ENCODE data around the gene MADCAM1.
"Not testable (repeated sequence)": the region's sequence is repeated elsewhere in the genome, so short reads cannot be mapped to it uniquely, and the experiment has no call there.

MADCAM1 gene

DNA sequence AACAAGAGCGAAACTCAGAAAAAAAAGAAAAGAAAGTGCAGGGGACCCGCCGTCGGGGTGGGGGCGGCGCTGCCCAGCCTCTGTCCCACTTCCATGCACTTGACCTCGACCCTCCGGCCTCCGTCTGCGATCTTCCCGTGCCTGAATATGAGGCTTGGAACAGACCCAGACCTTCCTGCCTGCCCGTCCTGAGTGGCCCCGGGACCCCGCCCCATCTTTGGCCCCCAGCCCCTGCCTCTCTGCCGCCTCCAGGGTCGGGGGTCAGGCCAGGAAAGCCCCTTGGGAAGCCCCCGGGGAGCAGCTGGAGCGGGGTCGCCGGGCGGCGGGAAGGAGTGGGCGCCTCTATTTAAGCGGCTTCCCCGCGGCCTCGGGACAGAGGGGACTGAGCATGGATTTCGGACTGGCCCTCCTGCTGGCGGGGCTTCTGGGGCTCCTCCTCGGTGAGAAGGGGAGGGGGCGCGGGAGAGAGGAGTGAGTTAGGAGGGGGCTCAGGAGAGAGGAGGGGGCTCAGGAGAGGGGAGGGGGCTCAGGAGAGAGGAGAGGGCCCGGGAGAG lies at the start of gene MADCAM1:
MADCAM1 (plus strand) TSS at position 375 of the 554 bp plus-strand sequence; CDS start at position 389, 14 bp downstream.
- no peak for DNase-seq

DNA sequence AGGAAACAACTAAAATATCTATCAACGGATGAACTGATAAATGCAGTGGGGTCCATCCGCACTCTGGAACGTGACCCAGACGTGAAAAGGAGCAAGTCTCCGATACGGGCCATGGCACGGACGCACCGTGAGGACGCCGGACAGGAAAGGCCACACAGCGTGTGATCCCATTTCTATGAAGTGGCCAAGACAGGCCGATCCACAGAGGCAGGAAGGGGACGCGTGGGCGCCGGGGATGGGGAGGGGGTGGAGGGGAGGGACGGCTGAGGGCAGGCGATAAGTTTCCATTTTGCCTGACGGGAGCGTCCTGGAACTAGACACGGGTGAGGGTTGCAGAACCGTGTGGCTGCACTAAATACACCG lies 49.2 kb upstream of the MADCAM1 start:
- no peak for DNase-seq

DNA sequence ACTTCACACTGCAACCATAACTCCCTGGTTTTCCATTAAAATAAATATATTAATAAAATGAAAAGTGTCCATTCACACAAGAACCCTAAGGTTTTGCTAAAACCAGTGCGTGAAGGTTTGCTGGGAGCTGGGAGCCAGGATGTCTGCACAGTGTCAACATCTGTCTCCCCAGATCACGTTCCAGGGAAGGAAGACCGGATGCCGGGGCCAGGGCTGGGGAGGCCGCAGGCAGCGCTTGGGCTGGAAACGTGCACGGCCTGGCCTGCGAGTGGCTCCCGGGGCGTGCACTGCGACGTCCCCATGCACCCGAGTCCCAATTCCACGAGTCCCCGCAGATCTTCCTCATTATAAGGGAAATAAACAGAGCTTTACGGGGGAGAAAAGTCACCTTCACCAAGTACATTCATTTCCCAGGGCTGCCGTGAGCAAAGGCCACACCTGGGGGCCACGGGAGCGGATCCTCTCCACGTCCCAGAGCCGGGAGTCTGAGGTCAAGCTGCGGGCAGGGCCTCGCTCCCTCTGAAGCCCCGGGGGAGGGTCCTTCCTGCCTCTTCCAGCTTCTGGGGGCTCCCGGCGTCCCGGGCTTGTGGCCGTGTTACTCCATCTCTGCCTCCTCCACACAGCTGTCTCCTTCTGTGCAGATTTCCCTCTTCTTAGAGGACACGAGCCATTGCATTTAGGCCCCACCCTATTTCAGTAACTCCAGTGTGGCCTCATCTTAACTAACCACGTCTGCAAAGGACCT lies 48.3 kb upstream of the MADCAM1 start:
- no peak for DNase-seq

DNA sequence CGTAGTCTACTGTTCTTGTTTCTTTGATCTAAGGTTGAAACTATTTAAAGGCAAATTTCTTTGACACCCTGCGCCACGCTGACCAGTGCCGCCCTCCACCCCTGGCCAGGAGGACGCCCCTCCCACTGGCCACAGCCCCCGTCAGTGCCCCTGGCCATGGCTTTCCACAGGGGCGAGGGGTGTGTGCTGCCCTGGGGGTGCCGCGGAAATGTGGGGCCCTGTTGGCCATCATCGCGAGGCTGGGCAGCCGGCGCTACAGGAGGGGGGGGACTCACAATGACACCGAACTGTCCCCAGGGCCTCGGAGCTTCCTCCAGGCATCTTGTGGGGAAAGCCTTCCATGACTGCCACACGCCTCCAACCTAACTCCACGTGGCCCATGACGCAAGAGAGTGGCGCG lies 46.4 kb upstream of the MADCAM1 start:
- DNase-seq = no peak

DNA sequence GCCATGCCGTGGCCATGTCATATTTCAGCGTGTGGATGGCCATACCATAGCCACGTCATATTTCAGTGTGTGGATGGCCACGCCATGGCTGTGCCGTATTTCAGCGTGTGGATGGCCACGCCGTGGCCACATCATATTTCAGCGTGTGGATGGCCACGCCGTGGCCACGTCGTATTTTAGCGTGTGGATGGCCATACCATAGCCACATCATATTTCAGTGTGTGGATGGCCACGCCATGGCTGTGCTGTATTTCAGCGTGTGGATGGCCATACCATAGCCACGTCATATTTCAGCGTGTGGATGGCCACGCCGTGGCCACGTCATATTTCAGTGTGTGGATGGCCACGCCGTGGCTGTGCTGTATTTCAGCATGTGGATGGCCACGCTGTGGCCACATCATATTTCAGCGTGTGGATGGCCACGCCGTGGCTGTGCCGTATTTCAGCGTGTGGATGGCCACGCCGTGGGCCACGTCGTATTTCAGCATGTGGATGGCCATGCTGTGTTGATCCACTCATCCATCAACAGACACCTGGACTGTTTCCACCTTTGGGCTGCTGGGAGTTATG lies 45.3 kb upstream of the MADCAM1 start:
- DNase-seq = not testable (repeated sequence)

DNA sequence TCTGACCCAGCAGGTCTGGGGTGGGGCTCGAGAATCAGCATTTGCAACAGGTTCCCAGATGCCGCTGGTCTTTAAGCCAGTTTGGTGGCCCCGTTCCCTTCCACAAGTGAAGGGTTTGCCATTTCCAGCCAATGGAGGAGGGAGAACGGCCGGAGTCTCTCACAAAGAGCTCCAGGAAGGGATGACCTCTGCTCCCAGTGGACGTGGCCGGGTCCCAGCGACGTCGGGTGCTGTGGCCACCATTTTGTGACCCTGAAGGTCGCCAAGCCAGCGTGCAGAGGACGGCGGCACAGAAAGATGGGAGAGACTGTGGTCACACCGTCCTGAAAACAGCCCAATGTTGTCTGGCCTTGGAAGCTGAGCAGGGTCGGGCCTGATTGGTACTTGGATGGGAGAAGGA lies 43.5 kb upstream of the MADCAM1 start:
- no peak for DNase-seq

DNA sequence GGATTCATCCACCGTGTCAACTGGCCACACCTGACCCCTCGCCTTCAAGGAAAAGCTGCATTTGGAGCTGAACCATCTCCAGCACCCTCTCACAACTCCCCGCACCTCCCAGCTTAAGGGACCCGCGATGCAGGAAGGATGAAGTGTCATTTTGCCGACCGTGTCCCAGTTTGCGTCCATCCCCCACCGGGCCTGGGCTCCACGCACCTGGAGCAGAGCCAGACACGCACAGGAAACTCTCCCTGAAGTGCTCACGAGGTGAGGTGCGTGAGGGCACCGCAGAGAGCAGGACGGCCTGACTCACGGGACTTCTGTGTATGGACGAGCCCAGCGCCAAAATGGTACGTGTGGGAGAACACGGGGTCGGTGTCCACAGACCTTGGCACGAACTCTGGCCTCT lies 42.7 kb upstream of the MADCAM1 start:
- DNase-seq = no peak

DNA sequence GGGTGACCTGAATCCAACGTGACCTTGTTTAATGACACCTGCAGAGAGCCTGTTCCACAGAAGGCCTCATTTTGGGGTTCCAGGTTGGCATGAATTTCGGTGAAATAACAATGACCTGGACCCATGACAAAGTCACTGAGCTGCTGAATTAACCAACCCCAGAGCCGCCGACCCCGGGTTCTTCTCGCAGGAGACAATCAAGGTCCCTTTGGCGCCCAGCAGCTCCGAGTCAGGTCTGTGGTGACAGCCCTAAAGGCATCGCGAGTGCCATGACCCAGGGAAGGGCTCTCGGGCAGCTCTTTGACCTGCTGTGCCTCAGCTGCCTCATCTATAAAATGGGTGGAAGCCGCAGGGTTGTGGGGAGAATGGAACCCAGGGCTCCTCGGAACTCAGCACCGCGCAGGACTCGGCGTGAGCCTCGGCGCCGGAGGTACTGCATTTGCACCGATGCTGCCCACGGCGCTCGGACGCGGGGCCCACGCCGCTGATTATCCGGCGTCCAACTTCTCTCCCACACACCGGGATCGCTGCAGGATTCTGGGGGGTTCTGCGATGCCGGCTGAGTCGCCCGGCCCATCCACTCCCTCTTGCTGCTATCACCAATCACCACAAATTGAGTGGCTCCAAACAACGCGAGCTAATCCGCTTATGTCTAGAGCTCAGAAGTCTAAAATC lies 41.1 kb upstream of the MADCAM1 start:
- no peak for DNase-seq

DNA sequence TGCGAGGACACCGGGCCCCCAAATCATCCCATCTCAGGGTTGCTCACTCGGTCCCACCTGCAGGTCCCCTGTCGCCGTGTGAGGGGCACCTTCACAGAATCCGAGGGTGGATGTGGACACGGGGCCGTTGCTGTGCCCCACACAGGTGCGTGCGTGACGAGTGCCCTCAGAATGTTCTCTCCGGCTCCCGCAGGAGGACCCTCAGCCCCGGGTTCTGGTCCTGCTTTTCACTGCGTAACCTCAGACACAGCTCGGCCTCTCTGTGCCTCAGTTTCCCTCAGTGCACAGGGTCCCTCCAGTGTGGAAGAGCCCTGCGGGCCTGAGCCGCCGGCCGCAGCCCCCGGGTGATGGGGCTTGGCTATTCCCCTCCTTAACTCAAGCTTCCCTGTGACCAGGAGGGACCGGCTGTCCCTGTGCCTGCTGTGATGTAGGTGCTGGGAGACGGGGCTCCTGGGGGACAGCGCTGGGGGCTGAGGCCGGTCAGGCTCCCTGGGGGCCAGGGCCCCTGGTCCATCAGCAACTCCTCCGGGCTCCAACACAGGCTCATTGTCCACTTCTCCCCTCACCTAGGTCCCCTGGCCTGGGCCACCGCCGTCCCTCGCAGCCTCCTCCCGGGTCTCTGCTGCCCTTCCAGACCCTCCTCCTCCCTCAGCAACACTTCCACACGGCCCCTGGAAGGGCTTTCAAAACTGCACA lies 40.3 kb upstream of the MADCAM1 start:
- DNase-seq = no peak

DNA sequence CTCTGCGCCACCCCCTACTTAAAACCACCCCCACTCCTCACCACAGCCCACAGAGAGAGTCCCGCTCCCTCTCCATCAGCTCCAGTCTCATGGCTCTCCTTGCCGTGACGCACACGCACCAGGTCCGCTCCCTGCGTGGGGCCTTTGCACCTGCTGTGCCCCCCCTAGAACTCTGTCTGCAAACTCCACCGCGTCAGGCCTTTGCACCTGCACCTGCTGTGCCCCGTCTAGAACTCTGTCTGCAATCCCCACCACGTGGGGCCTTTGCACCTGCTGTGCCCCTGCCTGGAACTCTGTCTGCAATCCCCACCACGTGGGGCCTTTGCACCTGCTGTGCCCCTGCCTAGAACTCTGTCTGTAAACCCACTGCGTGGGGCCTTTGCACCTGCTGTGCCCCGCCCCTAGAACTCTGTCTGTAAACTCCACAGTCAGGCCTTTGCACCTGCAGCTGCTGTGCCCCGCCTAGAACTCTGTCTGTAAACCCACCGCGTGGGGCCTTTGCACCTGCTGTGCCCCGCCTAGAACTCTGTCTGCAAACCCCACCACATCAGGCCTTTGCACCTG lies 39.7 kb upstream of the MADCAM1 start:
- DNase-seq = no peak

DNA sequence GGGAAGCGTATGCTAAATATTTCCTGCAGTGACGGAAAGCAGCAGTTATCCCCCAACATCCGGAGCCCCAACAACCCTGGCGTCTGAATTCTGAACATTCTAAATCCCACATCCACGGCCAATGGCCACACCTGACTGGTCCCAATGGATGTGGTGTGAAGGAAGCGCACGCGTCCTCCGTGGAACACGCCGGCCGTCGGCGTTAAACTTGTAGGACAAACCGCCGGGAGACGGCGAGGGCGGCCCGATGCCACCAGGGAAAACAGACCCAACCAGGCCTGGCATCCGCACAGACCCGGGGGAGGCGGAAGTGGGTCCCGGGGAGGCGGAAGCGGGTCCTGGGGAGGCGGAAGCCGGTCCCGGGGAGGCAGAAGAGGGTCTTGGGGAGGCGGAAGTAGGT lies 38.6 kb upstream of the MADCAM1 start:
- no peak for DNase-seq

DNA sequence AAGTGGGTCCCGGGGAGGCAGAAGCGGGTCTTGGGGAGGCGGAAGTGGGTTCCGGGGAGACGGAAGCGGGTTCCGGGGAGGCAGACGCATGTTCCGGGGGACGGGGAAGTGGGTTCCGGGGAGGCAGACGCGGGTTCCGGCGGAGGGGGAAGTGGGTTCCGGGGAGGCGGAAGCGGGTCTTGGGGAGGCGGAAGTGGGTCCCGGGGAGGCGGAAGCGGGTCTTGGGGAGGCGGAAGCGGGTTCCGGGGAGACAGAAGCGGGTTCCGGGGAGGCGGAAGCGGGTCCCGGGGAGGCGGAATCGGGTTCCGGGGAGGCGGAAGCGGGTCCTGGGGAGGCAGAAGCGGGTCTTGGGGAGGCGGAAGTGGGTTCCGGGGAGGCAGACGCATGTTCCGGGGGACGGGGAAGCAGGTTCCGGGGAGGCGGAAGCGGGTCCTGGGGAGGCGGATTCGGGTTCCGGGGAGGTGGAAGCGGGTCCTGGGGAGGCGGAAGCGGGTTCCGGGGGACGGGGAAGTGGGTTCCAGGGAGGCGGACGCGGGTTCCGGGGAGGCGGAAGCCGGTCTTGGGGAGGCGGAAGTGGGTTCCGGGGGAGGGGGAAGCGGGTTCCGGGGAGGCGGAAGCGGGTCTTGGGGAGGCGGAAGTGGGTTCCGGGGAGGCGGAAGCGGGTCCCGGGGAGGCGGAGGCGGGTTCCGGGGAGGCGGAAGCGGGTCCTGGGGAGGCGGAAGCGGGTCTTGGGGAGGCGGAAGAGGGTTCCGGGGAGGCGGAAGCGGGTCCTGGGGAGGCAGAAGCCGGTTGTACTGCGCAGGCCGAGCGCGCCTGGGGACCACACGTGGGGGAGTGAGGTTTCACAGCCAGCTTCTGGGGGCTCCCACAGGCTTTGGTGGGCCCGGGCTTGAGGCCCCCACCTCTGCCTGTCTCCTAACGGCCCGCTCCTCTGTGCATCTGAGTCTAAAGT lies 37.9 kb upstream of the MADCAM1 start:
- DNase-seq = no peak

DNA sequence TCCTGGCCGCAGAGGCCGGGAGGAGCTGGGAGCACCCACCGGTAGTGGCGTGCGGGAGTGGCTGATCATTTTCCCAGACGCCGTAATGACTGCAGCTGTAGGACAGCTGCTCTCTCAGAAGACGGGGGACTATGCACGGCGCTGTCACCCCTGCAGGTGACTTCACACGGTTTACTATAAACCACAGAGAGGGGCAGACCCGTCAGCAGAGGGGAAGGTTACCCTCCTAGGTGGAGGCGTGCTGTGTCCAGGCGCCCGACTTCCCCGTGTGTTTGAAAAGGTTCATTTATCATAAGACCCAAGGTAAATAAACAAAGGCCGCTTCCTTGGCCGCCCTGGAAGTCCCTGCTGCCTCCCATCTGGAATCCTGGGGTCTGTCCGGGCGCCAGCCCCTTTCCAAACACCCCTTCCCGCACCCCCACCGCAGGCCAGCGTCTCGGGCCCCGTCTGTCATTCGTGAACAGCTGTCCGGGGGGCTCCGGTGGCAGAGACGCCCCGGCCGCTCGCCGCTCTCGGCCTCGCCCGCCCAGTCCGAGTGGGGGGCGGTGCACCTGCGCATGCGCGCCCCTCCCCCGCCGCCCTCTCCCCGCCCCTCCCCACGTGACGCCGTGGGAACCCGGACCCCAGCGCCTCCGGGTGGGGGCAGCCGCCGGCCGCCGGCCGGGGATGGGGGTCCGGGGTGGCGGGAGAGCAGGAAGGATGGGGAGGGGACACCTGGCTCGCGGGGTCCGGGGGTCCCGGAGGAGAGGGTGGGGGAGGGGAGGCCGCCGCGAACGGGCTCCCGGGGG lies 36.4 kb upstream of the MADCAM1 start:
- no peak for DNase-seq

DNA sequence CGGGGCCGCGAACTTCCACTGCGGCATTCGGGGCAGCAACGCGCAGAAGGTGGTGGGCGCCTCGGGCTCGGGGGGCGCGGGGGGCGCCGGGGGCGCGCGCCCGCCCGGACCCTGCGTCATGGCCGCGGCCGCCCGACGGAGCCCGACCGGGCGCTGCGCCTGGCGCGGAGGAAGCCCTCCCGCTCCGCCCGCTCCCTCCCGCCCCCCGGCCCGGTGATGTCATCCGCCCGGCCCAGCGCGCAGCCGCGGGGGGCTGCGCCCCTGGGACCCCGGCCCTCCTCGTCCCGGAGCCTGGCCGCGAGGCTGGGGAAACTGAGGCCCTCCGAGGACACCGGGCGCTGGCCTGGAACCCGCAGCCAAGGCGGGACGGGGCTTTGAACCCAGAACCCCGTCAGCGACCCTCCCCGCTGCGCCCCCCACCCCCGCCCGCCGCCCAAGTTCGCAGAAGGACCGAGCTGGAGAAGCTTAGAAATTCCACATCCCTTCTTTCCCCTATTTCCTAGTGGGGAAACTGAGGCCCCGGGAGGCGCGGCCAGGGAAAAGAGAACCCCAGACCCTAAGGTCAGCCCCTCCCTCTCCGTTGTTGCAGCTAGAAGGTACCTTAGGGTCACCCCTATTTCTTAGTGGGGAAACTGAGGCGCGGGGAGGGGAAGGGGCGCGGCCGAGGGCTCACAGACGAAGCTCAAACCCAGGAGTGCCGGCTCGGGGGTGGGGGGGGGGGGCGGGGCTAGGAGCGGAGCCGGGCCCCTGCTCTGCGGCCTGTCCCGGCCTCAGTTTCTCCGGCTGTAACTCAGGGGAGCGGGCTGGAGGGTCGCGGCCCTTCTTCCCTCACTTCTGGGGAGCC lies 35.2 kb upstream of the MADCAM1 start, which contains the start of gene SHC2:
SHC2 (minus strand) TSS at position 157 of the 844 bp plus-strand sequence; CDS start at position 120, 37 bp downstream.
- DNase-seq = no peak

DNA sequence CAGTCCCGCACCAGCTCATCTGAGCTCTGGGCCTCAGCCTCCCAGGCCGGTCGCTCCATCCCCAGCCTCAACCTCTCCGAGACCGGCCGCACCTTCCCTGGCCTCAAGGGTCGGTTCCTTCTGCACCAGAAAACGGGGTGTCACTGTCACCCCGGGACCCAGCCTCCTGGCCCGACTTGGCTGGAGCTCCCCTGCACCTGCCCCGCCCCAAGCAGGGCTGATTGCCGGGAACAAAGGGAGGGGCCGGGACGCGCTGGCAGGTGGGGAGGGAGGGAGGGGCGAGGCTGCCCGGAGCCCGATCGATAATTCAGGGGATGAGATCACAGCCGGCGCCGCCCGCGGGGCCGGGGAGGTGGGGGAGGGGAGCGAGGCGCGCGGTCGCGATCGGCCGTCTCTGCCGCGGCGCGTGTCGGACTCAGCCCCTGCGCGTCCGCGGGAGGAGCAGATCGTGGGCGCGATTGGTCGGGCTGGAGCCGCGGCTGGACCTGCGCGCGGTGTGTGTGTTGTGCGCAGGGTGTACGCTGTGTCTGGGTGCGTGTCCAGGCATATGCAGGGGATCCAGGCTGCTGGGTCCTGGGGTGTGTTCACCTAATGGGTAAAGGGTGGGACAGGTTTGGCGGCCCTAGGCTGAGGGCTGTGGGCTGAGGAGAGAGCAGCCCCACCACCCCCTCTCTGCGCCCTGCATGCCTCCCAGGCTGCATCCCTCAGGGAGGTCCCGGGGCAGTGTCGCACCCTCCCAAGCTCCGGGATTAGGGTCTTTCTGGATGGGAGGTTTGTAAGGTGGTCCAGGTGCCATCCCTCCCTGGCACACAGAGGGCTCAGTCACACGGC lies 34.4 kb upstream of the MADCAM1 start:
- DNase-seq = no peak

DNA sequence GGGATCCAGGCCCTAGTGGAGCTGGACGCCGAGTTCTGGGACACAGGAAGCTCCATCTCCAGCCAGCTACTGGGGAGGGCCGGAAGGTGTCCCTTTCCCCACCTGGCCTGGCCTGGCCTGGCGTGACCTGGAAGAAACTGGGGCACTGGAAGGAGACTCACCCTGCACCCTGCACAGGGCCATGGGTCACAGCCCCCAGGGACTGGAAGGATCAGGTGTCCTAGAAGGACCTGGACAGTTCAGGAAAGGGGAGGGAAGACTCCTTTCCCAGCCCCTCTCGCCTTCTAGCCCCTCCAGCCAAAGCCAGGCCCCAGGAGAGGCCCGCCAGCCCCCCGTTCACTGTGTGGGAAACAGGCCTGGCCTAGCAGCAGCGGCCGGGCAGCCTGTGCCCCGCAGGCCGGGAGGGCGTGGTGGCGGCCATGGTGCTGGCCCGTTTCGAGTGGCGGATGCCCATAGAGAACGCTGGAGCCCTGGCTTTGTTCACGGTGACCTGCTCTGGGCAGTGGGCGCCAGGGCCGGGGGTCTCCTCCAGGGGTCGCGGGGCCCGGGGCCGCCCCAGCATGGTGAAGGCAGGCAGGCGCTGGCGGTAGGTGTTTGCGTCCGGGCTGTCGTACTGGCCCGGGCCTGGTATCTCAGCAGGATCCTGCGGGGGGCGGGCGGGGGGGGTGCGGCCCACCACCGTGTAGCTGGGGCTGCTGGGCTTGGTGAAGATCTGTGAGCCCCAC lies 32.6 kb upstream of the MADCAM1 start:
- no peak for DNase-seq

DNA sequence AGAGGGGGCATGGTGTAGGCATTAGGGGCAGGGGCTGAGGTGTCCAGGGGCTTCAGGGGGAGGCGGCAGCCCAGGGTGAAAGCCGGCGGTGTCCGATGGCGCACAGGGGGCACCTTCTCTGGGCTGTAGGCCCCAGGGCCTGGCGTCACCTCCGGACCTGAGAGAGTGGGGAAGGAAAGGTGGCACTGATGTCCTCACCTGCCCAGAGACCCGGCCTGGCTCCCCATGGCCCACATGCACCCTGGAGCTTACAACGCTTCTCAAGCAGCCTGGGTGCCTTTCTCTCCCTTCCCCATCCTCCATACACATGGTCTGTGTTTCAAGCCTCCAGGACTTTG lies 32.1 kb upstream of the MADCAM1 start:
- DNase-seq = no peak

DNA sequence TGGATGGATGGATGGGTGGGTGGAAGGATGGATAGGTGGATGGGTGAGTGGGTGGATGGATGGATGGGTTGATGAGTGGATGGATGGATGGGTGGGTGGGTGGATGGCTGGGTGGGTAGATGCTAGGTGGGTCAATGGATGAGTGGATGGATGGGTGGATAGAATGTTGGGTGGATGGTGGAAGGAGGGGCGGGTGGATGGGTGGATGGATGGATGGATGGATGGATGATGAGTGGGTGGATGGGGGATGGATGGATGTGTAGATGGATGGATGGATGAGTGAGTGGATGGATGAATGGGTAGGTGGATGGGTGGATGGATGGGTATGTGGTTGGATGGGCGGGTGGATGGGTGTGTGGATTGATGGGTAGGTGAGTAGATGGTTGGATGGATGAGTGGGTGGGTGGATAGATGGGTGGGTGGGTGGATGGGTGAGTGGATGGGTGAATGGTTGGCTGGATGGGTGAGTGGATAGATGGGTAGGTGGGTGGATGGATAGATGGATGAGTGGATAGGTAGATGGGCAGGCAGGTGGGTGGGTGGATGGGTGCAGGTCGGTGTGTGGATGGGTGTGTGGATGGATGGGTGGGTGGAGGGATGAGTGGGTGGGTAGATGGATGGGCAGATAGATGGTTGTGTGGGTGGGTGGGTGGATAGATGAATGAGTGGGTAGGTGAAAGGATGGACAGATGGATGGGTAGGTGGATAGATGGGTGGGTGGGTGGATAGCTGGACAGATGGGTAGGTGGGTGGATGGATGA lies 31.1 kb upstream of the MADCAM1 start:
- DNase-seq = no peak
